Mucosa of gallbladder (tissue), 1 donor: Measurements from ENCODE around the gene CALML4. TPM values are rescaled to one million over a fixed set of nuclear protein-coding genes. Genes with fewer than 3 reads are reported as not detected.
"Not testable (repeated sequence)": the region's sequence is repeated elsewhere in the genome, so short reads cannot be mapped to it uniquely, and the experiment has no call there.

ENCODE experiments used
- DNase-seq: peaks from one replicate; pipeline ENCODE4 v3.0.0-alpha.2; 2020; ENCODE audit warnings: low spot score
- total RNA-seq: library from RNA; stranded (reverse); gene quantifications from one replicate; pipeline ENCODE4 v1.2.1, GENCODE V29; 2021
- donor health status: DM: no; HTN: no; CAD: no.

The CALML4 gene, protein sequence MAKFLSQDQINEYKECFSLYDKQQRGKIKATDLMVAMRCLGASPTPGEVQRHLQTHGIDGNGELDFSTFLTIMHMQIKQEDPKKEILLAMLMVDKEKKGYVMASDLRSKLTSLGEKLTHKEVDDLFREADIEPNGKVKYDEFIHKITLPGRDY
- total RNA-seq: 49.2 TPM

DNA sequence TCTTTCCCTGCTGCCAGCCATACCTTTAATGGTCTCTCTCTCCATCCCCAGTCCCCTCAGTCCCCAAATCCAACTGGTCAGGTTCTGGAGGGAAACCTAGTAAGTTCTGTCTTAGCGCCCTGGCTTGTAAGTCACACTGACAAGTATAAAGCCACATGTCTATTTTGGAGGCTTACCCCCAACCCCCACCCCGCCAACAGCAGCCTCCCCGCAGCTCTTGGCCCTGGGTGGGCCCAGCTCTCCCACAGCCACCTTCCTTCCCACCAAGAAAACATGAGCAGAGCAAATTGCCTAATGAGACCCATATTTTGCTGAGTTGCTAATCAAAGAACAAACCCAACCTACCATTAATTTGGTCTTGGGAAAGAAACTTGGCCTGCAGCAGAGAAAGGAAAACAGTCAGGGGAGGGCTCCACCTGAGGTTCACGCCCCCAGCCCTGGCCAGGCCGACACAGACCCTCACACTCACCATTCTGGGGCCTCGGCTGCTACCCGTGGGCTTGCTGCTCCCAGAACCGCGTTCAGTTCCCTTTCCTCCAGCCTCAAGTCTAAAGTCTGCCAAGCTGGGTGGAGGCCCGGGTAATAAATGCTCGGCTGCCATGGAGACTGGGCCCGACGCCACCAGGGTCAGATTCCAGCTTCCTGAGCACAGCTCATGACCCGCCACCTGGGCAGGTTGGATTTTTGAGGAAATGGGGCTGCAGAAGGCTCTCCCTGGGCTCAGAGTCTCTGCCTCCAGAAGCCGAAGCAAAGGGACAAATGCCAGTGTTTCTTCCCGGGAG, at the start of gene CALML4:
Gene CALML4 (minus strand): TSS at position 557 of the 782 bp plus-strand sequence. CDS start 85 bp downstream, at position 472.
- DNase-seq: peak; percentile 90

DNA sequence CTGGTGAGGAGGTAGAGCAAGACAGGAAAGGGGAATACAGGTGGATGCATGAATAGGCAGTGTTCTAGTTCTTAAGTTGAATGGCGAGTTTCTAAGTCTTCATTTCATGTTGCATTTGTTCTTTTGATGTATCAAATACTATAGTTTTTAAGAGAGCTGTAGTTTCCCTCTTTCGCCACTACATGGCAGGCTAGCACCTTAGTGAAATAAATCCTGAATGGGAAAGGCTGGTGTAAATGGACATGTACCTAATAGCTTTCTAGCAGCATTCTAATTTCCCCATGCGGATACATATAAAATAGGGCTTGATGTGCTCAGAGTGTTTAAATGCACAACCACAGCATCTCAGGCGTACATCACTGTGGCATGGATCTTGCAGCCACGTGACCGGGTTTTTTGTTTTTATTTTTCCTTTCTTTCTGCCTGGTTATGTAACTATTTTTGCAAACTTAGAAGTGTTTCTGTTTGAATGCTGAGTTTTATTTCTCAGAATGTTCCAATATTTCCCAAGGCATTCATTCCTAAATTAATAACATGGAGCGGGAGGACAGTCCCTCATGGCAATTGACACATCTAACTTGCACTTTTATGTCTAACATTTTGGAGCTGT, 47.9 kb upstream of the CALML4 start:
- peak; percentile 51 for DNase-seq

DNA sequence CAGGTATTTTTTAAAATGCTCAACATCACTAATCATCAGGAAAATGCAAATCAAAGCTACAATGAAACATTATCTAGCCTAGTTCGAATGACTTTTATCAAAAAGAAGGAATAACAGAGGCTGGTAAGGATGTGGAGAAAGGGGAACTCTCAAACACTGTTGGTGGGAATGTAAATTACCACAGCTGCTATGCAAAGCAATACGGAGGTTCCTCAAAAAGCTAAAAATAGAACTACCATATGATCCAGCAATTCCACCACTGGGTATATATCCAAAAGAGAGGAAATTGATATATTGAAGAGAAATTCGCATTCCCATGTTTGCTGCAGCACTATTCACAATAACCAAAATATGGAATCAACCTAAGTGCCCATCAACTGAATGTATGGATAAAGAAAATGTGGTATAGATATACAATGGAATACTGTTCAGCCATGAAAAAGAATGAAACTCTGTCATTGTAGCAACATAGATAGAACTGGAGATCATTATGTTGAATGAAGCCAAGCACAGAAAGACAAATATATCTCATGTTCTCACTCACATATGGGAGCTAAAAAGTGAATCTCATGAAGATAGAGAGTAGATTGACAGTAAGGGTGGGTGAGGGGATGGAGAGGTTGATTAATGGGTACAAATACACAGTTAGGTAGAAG, 44.1 kb upstream of the CALML4 start:
- DNase-seq: no peak

DNA sequence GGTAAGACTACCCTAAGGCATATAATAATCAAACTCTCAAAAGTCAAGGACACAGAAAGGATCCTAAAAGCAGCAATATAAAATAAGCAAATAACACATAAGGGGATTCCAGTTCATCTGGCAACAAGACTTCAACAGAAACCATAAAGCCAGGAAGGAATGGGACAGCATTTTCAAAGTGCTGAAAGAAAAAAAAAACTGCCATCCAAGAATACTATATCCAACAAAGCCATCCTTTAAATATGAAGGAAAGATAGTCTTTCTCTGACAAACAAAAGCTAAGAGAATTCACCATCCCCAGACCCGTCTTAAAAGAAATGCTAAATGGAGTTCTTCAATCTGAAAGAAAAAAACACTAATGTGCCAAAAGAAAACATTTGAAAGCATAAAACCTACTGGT, 39.1 kb upstream of the CALML4 start:
- no peak for DNase-seq

DNA sequence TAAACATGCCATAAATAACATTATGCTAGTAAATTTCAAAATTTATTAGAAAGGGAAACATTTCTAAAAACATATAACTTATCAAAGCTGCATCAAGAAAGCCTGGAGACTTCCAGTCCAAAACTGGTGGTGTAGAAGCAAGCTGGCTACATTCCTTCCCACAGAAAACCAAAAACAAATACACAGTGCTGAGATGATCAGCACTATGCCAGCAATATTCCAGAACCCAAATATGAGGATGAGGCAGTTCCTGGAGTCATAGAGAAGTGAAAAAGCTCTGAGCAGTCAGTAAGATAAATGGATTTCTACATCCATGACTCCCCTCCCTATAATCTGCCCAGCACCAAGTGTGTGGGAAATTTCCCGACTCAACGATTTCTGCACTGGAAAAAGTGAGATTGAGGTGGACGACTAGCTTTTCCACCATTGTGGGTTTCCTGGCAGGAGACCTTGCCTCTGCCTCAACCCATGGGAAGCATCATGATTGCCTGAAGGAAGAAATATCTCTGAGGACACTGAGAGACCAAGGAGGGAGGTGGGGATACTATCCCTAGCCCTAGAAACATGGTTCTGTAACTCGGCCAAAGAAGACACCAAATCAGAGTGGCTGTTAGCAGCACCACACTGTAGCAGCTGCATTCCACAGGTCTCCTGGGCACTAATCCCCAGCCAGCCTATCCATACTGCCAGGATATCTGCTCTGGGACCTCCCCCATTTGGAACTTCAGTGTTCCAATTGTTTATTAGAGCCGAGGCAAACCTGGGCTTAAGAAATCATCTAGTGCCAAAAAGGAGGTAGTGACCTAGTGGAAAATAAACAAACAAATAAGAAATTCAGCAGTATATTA, 36.2 kb upstream of the CALML4 start:
- no peak for DNase-seq

DNA sequence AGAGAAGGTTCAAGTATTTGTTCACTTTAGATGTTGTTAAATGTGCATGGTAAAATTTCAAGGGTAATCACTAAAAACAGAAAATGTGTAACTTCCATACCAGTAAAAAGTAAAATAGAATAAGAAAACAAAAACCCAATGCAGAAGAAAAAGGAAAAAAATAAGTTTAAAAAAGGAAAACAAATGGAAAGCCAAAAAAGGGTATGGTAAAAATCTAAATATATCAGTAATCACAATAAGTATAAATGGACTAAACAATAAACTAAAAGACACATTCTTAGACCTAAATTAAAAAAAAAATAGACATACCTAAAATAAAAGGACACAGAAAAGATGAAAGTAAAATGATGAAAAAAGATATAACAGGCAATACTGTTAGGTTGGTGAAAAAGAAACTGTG, 33.9 kb upstream of the CALML4 start:
- DNase-seq: no peak

DNA sequence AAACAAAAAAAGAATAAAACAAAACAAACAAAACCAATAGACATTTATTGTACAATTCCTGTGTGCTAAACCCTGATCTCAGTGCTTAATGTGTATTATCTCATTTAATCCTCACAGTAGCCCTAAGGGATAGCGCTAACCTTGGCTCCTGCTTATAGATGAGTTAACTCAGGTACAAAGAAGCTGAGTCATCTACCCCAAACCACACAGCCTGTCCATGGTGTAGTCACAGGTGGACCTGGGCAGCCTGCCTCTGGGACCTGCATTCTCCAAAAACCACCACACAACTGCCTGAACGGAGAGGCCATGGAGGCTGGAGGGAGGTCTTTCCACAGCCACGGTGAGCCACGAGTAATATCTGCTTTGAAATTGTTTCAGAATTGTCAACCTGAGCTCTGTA, 29.9 kb upstream of the CALML4 start:
- no peak for DNase-seq

DNA sequence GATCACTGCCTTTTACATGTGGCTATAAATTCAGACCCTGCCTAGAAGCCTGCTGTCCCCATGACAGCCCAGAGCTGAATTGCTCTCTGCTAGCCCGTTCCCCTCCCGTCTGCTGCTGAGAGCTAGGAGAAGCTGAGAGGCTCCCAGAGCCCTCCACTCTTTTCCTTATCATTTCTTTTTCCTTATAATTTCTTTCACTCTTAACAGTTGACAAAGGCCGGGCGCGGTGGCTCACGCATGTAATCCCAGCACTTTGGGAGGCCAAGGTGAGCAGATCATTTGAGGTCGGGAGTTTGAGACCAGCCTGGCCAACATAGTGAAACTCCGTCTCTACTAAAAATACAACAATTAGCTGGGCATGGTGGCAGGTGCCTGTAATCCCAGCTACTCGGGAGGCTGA, 29.4 kb upstream of the CALML4 start:
- not testable (repeated sequence) for DNase-seq

DNA sequence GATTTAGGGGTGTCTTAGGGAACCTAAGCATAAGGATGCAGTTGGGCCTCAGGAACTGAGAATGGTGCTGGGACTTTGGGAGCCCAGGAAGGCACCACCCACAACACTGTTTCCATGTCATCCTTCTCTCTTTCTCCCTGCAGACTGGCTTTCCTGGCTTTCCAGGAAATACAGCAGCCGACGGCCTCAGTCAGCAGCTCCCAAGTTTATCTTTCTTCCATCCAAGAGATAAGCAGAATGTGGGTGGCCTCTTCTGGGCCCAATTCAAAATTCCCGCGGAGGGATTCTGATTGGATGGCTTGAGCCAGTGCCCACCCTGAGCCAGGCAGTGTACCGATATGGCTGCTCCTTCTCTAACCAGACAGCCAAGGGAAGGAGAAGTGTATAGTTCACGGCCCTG, 28.9 kb upstream of the CALML4 start:
- no peak for DNase-seq

DNA sequence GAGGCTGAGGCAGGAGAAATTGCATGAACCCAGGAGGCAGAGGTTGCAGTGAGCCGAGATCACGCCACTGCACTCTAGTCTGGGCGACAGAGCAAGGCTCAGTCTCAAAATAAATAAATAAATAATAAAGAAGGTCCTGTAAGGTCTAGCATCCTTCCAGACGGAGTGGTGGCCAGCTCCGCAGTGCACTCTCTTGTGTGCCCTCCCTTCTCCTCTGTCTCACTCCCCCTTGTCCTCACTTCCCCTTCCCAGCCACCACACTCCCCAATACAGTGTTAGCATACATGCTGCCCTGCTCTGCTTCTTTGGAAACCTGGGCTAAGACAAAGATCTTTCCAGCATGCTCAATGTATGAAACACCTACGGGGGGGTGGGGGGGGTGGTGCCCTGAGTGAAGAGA, 27.8 kb upstream of the CALML4 start:
- DNase-seq: no peak

DNA sequence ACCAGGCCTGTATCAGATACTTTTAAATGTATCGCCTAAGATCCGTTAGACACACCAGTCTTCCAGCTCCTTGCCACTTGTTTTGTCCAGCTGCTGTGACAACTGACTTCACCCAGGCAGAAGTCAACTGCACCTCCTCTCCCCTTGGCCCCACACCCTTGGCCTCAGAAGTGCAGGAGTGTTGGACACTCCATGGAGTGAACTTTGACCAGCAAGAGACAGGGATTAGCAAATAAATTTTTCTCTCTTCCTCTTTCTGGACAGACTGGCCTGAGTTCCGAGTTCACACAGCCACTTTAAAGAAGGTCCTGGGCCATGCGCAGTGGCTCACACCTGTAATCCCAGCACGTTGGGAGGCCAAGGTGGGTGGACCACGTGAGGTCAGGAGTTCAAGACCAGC, 27.3 kb upstream of the CALML4 start:
- peak; percentile 32 for DNase-seq

DNA sequence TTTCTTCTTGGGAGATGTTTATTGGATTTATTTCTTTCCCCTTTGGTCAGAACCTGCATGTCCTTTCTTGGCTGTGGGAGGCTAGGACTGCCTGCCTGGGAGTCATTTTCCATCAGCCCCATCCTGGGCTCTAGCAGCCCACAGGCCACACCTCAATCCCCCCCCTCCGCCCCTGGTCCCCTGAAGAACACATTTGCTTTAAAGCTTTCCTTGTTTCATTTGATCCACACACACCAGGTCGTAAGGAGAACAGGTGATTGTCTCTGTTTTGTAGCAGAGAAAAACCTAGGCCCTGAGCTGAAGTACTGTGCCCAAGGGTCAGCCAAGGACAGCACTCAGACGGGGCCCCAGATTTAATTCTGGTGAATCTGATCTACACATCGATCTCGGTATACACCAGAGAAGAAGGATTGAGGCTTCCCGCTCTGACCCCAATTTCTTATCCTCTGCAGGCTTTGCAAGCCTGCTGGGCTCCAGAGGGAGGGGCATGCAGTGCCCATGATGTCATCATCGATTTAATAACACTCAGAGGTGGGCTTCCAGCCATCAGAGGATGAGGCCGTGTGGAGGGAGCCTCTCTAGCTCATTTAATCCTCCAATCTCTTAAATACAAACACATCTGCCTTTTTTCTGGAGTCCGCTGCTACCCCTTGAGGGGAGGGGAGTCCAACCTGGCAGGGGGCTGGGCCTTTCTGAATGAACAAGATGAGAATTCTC, 26.1 kb upstream of the CALML4 start:
- DNase-seq: no peak

DNA sequence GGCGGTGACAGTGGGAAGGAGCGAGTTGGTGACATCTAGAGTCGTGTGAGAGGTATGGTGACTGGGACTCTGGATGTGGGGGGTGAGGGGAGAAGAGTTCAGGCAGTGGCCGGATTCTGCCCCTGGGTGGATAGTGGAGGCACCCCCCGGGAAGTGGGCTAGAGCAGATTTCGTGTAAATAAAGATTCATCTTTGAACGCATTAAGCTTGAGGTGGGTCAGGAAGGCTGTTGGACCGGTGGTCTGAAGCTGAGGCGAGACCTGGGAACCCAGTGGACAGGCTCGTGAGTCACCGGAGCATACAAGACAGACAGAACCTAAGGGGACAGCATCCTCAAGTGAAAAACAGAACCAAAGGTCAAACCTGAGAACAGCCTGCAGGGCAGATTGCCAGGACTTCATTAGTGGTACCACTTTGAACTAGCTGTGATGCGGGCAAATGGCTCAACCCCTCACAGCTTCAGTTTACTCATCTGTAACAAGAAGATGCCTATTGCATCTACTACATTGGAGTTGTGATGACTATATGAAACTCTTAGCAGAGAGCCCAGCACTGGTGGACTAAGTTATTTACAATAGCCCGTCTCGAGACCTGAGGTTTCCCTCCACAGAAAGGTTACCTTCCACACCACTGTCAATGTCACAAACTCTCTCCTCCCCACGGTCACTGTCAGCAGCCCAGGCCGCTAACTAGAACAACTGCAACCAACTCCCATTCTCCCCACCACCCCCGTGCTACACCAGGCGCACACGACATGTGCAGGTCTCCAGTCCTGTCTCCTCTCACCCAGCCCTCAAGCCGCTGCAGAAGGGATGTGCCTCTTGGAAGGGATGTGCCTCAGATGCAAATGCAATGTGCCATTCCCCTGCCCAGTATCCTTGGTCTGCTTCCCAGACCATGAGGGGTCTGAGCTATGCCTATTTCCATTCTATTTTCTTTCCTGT, 25.3 kb upstream of the CALML4 start:
- DNase-seq: no peak

DNA sequence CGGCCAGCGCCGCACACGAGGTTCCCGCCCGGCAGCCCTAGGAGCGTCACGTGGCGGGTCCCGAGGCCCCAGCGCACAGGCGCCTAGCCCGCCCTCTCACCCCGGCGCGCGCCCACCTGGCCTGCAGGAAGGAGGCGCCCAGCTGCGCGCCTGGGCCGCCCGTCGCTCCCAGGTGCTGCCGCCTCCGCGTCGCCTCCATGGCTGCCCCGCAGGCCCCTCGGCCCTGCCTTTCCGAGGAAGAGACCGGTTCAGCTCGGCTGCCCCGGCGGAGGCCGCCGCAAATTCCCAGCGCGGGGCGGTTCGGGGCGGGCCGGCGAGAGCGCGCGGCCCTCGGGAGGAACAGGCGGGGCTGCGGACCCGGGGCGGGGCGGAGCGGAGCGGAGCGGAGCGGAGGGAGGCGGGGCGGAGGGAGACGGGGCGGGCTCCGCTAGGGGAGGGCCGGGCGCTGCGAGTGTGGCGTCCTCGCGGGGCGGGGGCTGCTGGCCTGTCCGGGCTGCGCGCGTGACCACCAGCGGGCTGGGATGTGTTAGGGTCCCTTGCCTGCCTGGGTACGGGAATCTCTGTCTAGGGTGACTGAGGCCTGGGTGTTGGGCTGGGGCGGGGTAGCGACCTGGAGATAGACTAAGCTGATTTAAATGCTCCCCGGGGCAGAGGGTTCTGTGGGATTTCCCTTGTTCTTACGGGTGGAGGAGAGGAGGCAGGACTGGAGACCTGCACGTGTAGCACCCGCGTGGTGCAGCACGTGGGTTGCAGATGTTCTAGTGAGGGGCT, 24.4 kb upstream of the CALML4 start, which contains the start of gene CLN6:
Gene CLN6 (minus strand): TSS at position 343 of the 771 bp plus-strand sequence. CDS start 144 bp downstream, at position 199.
- DNase-seq: peak; percentile 76

DNA sequence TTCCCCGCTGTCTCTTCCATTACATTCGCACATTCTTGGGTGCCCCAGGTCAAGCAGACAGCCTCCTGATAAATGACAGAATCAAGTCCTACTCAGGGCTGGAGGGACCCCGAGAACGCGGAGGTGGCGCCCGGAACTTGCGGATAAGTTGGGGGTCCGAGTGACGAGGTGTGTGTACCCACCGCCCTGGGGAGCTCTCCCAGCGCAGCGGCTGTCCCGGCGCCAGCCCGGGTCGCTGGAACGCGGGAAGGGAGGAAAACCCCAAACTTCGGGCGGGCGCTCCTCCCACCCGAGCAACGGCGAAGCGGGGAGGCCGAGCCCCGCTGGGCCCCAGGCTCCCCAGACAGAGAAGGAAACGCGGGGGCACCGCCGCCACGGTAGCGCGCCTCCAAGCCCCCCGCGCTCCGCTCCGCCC, 23.8 kb upstream of the CALML4 start:
- no peak for DNase-seq

DNA sequence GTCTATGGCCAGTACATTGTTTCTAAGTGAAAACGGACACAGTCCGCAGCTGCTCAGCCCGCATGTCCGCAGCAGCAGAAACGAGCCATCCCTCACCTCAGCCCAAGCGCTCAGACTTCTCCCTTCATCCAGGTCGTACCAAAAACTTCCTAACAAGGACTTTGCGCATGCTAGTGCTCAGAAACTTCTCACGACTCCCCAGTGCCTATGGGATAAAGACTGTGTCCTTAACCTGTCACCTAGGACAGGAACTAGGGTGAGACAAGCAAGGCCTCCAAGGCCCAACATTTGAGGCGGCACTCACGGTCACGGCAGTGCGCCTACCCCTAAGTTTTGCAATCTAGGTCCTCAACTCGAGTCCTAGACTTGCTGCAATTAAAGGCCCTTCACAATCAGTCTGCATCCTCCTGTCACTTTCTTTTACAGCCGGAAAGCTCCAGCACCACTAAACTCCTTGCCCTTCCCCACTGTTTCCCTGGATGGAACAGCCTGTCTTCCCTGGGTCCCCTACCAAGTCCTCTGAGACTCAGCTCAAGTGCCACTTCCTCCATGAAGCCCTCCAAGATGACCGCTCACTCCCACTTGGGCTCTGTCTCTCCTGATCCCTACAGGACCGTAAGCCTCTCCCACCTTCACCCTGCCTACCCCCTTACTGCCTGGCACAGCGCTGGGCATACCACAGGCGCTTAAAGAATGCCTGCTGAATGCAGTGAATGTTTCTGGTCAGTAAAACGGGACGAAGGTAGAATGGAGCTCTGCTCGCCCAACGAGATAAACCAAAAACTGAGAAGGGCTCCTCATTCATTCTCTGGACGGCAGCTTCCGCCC, 23.2 kb upstream of the CALML4 start:
- DNase-seq: no peak

DNA sequence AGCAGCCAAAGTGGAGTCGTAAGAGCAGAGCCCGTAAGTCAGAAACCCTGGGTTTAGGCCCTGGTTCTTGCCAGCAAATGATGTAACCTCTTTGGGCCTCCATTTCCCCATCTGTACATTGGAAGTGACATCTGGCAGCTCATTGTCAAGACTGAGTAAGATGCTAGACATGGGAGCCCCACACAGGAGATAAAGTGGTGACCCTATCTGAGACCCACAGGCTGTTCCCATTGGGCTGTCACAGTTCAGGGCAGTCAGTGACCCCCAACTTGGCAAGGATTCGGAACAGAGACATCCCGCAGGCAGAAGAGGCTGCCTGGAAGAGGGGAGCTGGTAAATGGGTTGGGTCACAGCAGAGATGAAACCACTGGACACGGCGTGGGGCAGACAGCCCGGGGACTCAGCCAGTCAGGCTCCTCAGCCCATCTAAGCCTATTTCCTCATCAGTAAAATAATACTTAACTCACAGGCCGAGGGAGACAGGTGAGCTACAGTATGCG, 22.6 kb upstream of the CALML4 start:
- no peak for DNase-seq

DNA sequence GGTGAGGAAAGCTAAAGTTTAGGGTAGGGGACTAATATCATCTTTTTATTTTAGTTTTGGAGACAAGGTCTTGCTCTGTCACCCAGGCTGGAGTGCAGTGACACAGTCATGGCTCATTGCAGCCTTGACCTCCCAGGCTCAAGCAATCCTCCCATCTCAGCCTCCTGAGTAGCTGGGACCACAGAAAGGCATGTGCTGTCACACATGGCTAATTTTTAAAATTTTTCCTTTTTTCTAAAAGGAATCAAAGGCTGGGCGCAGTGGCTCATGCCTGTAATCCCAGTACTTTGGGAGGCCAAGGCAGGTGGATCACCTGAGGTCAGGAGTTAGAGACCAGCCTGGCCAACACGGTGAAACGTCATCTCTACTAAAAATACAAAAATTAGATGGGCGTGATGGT, 20.3 kb upstream of the CALML4 start:
- DNase-seq: not testable (repeated sequence)
